Measurements from ENCODE around the gene ACER3. TPM values are rescaled to one million over a fixed set of nuclear protein-coding genes. Genes with fewer than 3 reads are reported as not detected.
"Not testable (repeated sequence)": the region's sequence is repeated elsewhere in the genome, so short reads cannot be mapped to it uniquely, and the experiment has no call there.

The ACER3 gene
- total RNA-seq, 1 donor from 2014 or later: 27.6 TPM

- Histone ChIP-seq H3K4me3 (ENCODE audit: low read depth, low read length) (no peak overlapping the region), H3K36me3 (ENCODE audit: control insufficient read depth, insufficient read depth, low read length) (no peaks in the 10 kb centered on the region), H3K27me3 (ENCODE audit: control insufficient read depth, insufficient read depth, low read length) (no peaks in the 10 kb centered on the region)
- TF ChIP-seq CTCF (IDR thresholded peaks at IDR 0.05; ENCODE audit: insufficient read depth, low read length, poor library complexity, severe bottlenecking): no peak
- DNase-seq (ENCODE audit: low read depth): no peak
Observed at GRCh38 chr11:76890329-76890728, 29.6 kb downstream of the ACER3 start.

GRCh38 chr11:76891285-76891684 is 30.6 kb downstream of the ACER3 start:
- Histone ChIP-seq H3K27me3 (ENCODE audit: control insufficient read depth, insufficient read depth, low read length) (no peaks in the 10 kb centered on the region), H3K4me3 (ENCODE audit: low read depth, low read length) (no peak overlapping the region), H3K36me3 (ENCODE audit: control insufficient read depth, insufficient read depth, low read length) (no peaks in the 10 kb centered on the region)
- no peak for DNase-seq (ENCODE audit: low read depth)
- TF ChIP-seq CTCF (IDR thresholded peaks at IDR 0.05; ENCODE audit: insufficient read depth, low read length, poor library complexity, severe bottlenecking): no peak

- no peak overlapping the region for H3K4me3 ChIP-seq (ENCODE audit: low read depth, low read length)
- no peaks in the 10 kb centered on the region for H3K36me3 ChIP-seq (ENCODE audit: control insufficient read depth, insufficient read depth, low read length)
- no peaks in the 10 kb centered on the region for H3K27me3 ChIP-seq (ENCODE audit: control insufficient read depth, insufficient read depth, low read length)
- TF ChIP-seq CTCF (IDR thresholded peaks at IDR 0.05; ENCODE audit: insufficient read depth, low read length, poor library complexity, severe bottlenecking): no peak
- no peak for DNase-seq (ENCODE audit: low read depth)
Observed at GRCh38 chr11:76891793-76892192, 31.1 kb downstream of the ACER3 start.

GRCh38 chr11:76892306-76892705 is 31.6 kb downstream of the ACER3 start:
- no peaks in the 10 kb centered on the region for H3K36me3 ChIP-seq (ENCODE audit: control insufficient read depth, insufficient read depth, low read length)
- H3K4me3 ChIP-seq (ENCODE audit: low read depth, low read length): no peak overlapping the region
- no peak for TF ChIP-seq CTCF (IDR thresholded peaks at IDR 0.05; ENCODE audit: insufficient read depth, low read length, poor library complexity, severe bottlenecking)
- no peaks in the 10 kb centered on the region for H3K27me3 ChIP-seq (ENCODE audit: control insufficient read depth, insufficient read depth, low read length)
- DNase-seq (ENCODE audit: low read depth): no peak

- Histone ChIP-seq H3K36me3 (ENCODE audit: control insufficient read depth, insufficient read depth, low read length) (no peaks in the 10 kb centered on the region), H3K4me3 (ENCODE audit: low read depth, low read length) (no peak overlapping the region), H3K27me3 (ENCODE audit: control insufficient read depth, insufficient read depth, low read length) (no peaks in the 10 kb centered on the region)
- no peak for DNase-seq (ENCODE audit: low read depth)
- TF ChIP-seq CTCF (IDR thresholded peaks at IDR 0.05; ENCODE audit: insufficient read depth, low read length, poor library complexity, severe bottlenecking): no peak
Observed at GRCh38 chr11:76897233-76897632, 36.5 kb downstream of the ACER3 start.

- no peak for DNase-seq (ENCODE audit: low read depth)
- TF ChIP-seq CTCF (IDR thresholded peaks at IDR 0.05; ENCODE audit: insufficient read depth, low read length, poor library complexity, severe bottlenecking): no peak
- Histone ChIP-seq H3K4me3 (ENCODE audit: low read depth, low read length) (no peak overlapping the region), H3K36me3 (ENCODE audit: control insufficient read depth, insufficient read depth, low read length) (no peaks in the 10 kb centered on the region), H3K27me3 (ENCODE audit: control insufficient read depth, insufficient read depth, low read length) (no peaks in the 10 kb centered on the region)
Observed at GRCh38 chr11:76901144-76901543, 40.4 kb downstream of the ACER3 start.

GRCh38 chr11:76901622-76902021 is 40.9 kb downstream of the ACER3 start:
- H3K4me3 ChIP-seq (ENCODE audit: low read depth, low read length); DNase-seq (ENCODE audit: low read depth); H3K27me3 ChIP-seq (ENCODE audit: control insufficient read depth, insufficient read depth, low read length); H3K36me3 ChIP-seq (ENCODE audit: control insufficient read depth, insufficient read depth, low read length): not testable (repeated sequence)
